A673 (cell line): ENCODE results near the gene GALNT13.

Source experiments
- EZH2 ChIP-seq: fragments of 200-600 bp; sonication (generic); IDR thresholded peaks from 2 replicates; pipeline ENCODE4 v1.6.1; 2017; ENCODE audit warnings: borderline replicate concordance, low read depth, mild to moderate bottlenecking, mixed read lengths, antibody characterized with exemption, low read length; ENCODE audit not compliant: poor library complexity, severe bottlenecking
- TF ChIP-seq, protein P1 (sequence below): fragments of 300-800, 200-600 bp; sonication (generic); conservative IDR thresholded peaks from 2 replicates; pipeline ENCODE4 v1.5.1; 2017; ENCODE audit warnings: low read depth, mild to moderate bottlenecking, antibody characterized with exemption, low read length, moderate library complexity, mixed read lengths

- TF ChIP-seq, protein P1, sequence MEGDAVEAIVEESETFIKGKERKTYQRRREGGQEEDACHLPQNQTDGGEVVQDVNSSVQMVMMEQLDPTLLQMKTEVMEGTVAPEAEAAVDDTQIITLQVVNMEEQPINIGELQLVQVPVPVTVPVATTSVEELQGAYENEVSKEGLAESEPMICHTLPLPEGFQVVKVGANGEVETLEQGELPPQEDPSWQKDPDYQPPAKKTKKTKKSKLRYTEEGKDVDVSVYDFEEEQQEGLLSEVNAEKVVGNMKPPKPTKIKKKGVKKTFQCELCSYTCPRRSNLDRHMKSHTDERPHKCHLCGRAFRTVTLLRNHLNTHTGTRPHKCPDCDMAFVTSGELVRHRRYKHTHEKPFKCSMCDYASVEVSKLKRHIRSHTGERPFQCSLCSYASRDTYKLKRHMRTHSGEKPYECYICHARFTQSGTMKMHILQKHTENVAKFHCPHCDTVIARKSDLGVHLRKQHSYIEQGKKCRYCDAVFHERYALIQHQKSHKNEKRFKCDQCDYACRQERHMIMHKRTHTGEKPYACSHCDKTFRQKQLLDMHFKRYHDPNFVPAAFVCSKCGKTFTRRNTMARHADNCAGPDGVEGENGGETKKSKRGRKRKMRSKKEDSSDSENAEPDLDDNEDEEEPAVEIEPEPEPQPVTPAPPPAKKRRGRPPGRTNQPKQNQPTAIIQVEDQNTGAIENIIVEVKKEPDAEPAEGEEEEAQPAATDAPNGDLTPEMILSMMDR, result no peak
- no peak for TF ChIP-seq EZH2
Observed at GRCh38 chr2:154329510-154329909, 457.8 kb downstream of the GALNT13 start.
